NT2/D1 (cell line): Measurements from ENCODE around the gene VEGFC.

Source experiments
- DNase-seq: peaks from one replicate; pipeline ENCODE4 v3.0.0-alpha.2; 2011; ENCODE audit warnings: low read depth, low spot score
- H3K27me3 ChIP-seq: 2 replicates; pipeline ENCODE4 v1.6.0; 2011; ENCODE audit warnings: mild to moderate bottlenecking; ENCODE audit not compliant: insufficient read length, insufficient read depth
- H3K36me3 ChIP-seq: 2 replicates; pipeline ENCODE4 v1.6.1; 2011; ENCODE audit warnings: mild to moderate bottlenecking, low read length, mixed read lengths; ENCODE audit not compliant: insufficient read depth, insufficient read length
- H3K4me1 ChIP-seq: 2 replicates; pipeline ENCODE4 v1.5.1; 2011; ENCODE audit not compliant: insufficient read depth, insufficient read length
- H3K4me3 ChIP-seq: 2 replicates; pipeline ENCODE4 v1.5.1; 2011; ENCODE audit warnings: low read depth; ENCODE audit not compliant: insufficient read length
- H3K9ac ChIP-seq: 2 replicates; pipeline ENCODE4 v1.6.0; 2011; ENCODE audit warnings: low read depth; ENCODE audit not compliant: insufficient read length
- H3K9me3 ChIP-seq: 2 replicates; pipeline ENCODE4 v1.5.1; 2011; ENCODE audit warnings: mild to moderate bottlenecking, low read length; ENCODE audit not compliant: insufficient read depth
- SUZ12 ChIP-seq: IDR thresholded peaks from 2 replicates; pipeline ENCODE4 v1.6.1; 2011; ENCODE audit not compliant: insufficient read length, insufficient read depth; ENCODE audit errors: extremely low read depth
- YY1 ChIP-seq: IDR thresholded peaks from 2 replicates; pipeline ENCODE4 v1.6.1; 2011; ENCODE audit not compliant: insufficient read length, insufficient read depth
- ZNF274 ChIP-seq: IDR thresholded peaks from 2 replicates; pipeline ENCODE4 v1.6.1; 2011; ENCODE audit warnings: mild to moderate bottlenecking, low read depth, low read length

The VEGFC gene

DNA sequence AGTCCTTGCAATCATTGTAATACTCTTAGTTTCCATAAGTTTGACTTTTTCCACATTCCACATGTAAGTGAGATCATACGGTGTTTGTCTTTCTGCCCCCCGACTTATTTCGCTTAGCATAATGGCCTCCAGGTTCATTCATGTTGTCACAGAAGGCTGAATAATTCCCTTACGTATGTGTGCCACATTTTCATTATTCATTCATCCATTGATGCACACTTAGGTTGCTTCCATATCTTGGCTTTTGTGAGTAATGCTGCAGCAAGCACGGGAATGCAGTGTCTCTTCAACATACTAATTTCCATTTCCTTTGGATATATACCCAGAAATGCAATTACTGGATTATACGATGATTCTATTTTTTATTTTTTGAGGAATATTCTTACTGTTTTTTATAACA lies 22.0 kb upstream of the VEGFC start:
- no peaks in the 10 kb centered on the region for H3K4me1 ChIP-seq
- DNase-seq: no peak
- H3K4me3 ChIP-seq: no peak overlapping the region
- no peaks in the 10 kb centered on the region for H3K36me3 ChIP-seq
- H3K27me3 ChIP-seq: no peaks in the 10 kb centered on the region
- no peaks in the 10 kb centered on the region for H3K9me3 ChIP-seq
- H3K9ac ChIP-seq: no peak overlapping the region
- TF ChIP-seq YY1 (no peak), SUZ12 (no peak), ZNF274 (no peak)

- Histone ChIP-seq H3K4me3 (no peak overlapping the region), H3K9ac (no peak overlapping the region), H3K36me3 (no peaks in the 10 kb centered on the region), H3K9me3 (no peaks in the 10 kb centered on the region), H3K27me3 (no peaks in the 10 kb centered on the region), H3K4me1 (no peaks in the 10 kb centered on the region)
- no peak for DNase-seq
- TF ChIP-seq SUZ12: no peak
- TF ChIP-seq YY1: no peak
- TF ChIP-seq ZNF274: no peak
Observed at GRCh38 chr4:176810481-176811249, 17.9 kb upstream of the VEGFC start.

DNA sequence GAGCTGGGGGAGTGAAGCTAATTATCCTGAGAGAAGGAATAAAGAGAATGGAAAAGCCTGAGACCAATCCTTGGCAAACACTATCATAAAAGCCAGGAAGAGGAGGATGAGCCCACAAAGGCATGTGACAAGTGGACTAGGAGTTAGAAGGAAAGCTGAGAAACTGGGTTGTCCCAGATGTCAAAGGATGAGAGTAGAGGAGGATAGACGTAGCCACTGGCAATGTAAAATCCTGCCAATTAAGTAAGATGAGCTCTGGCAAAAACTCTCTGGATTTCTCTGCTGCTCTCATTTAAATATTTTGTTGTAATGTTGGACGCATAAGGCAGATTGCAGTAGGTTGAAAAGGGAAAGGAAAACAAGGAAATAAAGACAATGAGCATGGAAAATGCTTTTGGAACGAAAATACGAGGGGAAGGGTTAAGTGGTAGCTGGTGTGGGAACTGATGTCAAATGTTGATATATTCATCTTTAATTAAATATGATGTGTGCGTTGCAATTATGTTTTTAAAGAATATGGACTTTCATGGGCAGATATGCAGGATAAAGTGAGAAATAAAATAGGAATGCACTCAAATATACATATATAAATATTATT lies 14.2 kb upstream of the VEGFC start:
- no peak for TF ChIP-seq SUZ12
- no peak for TF ChIP-seq ZNF274
- TF ChIP-seq YY1: no peak
- no peak overlapping the region for H3K4me3 ChIP-seq
- H3K9ac ChIP-seq: no peak overlapping the region
- no peaks in the 10 kb centered on the region for H3K9me3 ChIP-seq
- no peaks in the 10 kb centered on the region for H3K4me1 ChIP-seq
- H3K36me3 ChIP-seq: no peaks in the 10 kb centered on the region
- H3K27me3 ChIP-seq: no peaks in the 10 kb centered on the region
- no peak for DNase-seq

GRCh38 chr4:176805155-176805554 lies 12.4 kb upstream of the VEGFC start:
- Histone ChIP-seq H3K36me3 (no peaks in the 10 kb centered on the region), H3K9ac (no peak overlapping the region), H3K4me3 (no peak overlapping the region), H3K27me3 (no peaks in the 10 kb centered on the region), H3K9me3 (no peaks in the 10 kb centered on the region), H3K4me1 (no peaks in the 10 kb centered on the region)
- TF ChIP-seq YY1 (no peak), ZNF274 (no peak), SUZ12 (no peak)
- no peak for DNase-seq

DNA sequence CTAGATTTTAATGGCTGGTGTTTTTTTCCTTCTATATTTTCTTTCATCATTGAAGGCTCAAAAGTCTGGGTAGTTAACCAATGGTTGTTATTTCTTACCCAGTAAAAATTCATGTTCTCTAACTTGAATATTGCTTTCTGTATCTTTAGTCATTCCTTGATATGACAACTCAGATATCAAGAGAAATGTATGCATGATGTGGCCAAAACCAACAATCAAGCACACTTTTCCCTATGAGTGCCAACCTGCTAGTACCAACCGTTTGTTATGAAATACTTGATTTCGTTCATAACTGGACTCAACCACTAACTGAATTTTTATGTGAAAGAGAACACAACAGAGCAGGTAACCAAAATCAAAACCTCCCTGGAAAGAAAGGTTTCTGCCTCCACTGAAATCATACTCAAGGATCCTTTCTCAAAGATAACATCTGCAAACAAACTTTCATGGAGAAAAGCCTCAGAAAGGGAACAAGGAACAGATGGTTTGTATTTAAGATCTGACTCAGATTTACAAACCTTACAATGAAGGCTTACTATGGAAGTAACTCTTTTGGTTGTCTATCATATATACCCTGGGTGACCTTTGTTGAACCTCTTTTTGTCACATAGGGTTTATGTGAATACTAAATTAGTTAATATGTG lies 8.3 kb upstream of the VEGFC start:
- Histone ChIP-seq H3K4me3 (no peak overlapping the region), H3K9me3 (no peaks in the 10 kb centered on the region), H3K4me1 (no peaks in the 10 kb centered on the region), H3K27me3 (no peaks in the 10 kb centered on the region), H3K9ac (no peak overlapping the region), H3K36me3 (no peaks in the 10 kb centered on the region)
- no peak for TF ChIP-seq ZNF274
- DNase-seq: no peak

- TF ChIP-seq ZNF274 (no peak), SUZ12 (no peak), YY1 (no peak)
- H3K9ac ChIP-seq: no peak overlapping the region
- no peaks in the 10 kb centered on the region for H3K27me3 ChIP-seq
- H3K36me3 ChIP-seq: no peaks in the 10 kb centered on the region
- H3K4me1 ChIP-seq: no peaks in the 10 kb centered on the region
- H3K9me3 ChIP-seq: no peaks in the 10 kb centered on the region
- no peak overlapping the region for H3K4me3 ChIP-seq
- no peak for DNase-seq
Observed at GRCh38 chr4:176799653-176800052, 6.9 kb upstream of the VEGFC start.

DNA sequence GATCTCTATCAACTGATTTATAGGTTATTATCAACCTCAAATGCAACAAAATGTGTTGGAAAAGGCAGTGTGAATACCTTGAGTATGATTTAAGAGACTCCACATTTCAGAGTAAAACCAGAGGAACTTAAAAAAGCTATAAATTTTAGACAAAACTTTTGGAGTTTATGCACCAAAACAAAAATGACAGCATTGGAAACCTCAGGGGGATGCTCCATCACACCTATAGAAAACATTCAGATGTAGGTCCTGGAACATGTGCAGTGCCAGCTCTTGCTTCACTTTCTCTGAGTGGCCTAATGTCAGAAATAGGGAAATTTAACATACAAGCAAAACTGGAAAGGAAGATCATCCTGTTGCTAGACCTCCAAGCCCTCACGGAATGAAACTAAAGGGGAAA lies 5.8 kb upstream of the VEGFC start:
- DNase-seq: no peak
- peaks cover 8% of the 10 kb centered on the region for H3K27me3 ChIP-seq
- no peaks in the 10 kb centered on the region for H3K4me1 ChIP-seq
- H3K36me3 ChIP-seq: no peaks in the 10 kb centered on the region
- no peak for TF ChIP-seq ZNF274
- TF ChIP-seq YY1: no peak
- no peak for TF ChIP-seq SUZ12
- no peak overlapping the region for H3K4me3 ChIP-seq
- H3K9me3 ChIP-seq: no peaks in the 10 kb centered on the region
- H3K9ac ChIP-seq: no peak overlapping the region
